ENCODE results near the gene OSBPL3.

The OSBPL3 gene

GRCh38 chr7:24899905-24900304 lies 80.1 kb downstream of the OSBPL3 start:
- no peak for DNase-seq (ENCODE audit: low spot score in 2 of 2)
- Histone ChIP-seq H3K36me3 (replicated peaks) (no peaks in the 10 kb centered on the region), H3K4me3 (no peak overlapping the region), H3K9me3 (no peaks in the 10 kb centered on the region; the same call in 1 of the 2 replicates), H3K4me1 (peaks cover 2% of the 10 kb centered on the region; the same call in 1 of the 2 replicates), H3K27me3 (ENCODE audit: low read depth) (no peaks in the 10 kb centered on the region)
- in situ Hi-C loops (cut with MboI; ENCODE audit: low sequenced_read_pairs) = no loop called here

GRCh38 chr7:24899161-24899560 lies 80.8 kb downstream of the OSBPL3 start:
- in situ Hi-C loops (cut with MboI; ENCODE audit: low sequenced_read_pairs) = no loop called here
- no peak for DNase-seq (ENCODE audit: low spot score in 2 of 2)
- H3K9me3 ChIP-seq = no peaks in the 10 kb centered on the region; the same call in 1 of the 2 replicates
- peaks cover 5% of the 10 kb centered on the region; the same call in 1 of the 2 replicates for H3K4me1 ChIP-seq
- no peak overlapping the region for H3K4me3 ChIP-seq
- no peaks in the 10 kb centered on the region for H3K27me3 ChIP-seq (ENCODE audit: low read depth)
- H3K36me3 ChIP-seq (replicated peaks) = no peaks in the 10 kb centered on the region

GRCh38 chr7:24898691-24899090 lies 81.3 kb downstream of the OSBPL3 start:
- in situ Hi-C loops (cut with MboI; ENCODE audit: low sequenced_read_pairs) = no loop called here
- H3K36me3 ChIP-seq (replicated peaks) = no peaks in the 10 kb centered on the region
- H3K4me1 ChIP-seq = peaks cover 5% of the 10 kb centered on the region; the same call in 1 of the 2 replicates
- H3K4me3 ChIP-seq = no peak overlapping the region
- no peaks in the 10 kb centered on the region for H3K27me3 ChIP-seq (ENCODE audit: low read depth)
- no peaks in the 10 kb centered on the region; the same call in 1 of the 2 replicates for H3K9me3 ChIP-seq
- DNase-seq (ENCODE audit: low spot score in 2 of 2) = no peak

GRCh38 chr7:24896031-24896501 lies 83.9 kb downstream of the OSBPL3 start:
- in situ Hi-C loops (cut with MboI; ENCODE audit: low sequenced_read_pairs) = no loop called here
- Histone ChIP-seq H3K4me3 (no peak overlapping the region), H3K27me3 (ENCODE audit: low read depth) (no peaks in the 10 kb centered on the region), H3K36me3 (replicated peaks) (no peaks in the 10 kb centered on the region), H3K4me1 (peaks cover 5% of the 10 kb centered on the region; the same call in 1 of the 2 replicates), H3K9me3 (no peaks in the 10 kb centered on the region; the same call in 1 of the 2 replicates)
- no peak for DNase-seq (ENCODE audit: low spot score in 2 of 2)

GRCh38 chr7:24894429-24895221 lies 85.4 kb downstream of the OSBPL3 start:
- DNase-seq (ENCODE audit: low spot score in 2 of 2) = peak in 1 of 2 experiments; percentile 28
- Histone ChIP-seq H3K4me3 (no peak overlapping the region), H3K9me3 (no peaks in the 10 kb centered on the region; the same call in 1 of the 2 replicates), H3K27me3 (ENCODE audit: low read depth) (no peaks in the 10 kb centered on the region), H3K36me3 (replicated peaks) (no peaks in the 10 kb centered on the region), H3K4me1 (0 out of 2 replicates have a peak, but pooled peaks cover 5% of the 10 kb centered on the region)
- in situ Hi-C loops (cut with MboI; ENCODE audit: low sequenced_read_pairs) = no loop called here

GRCh38 chr7:24891311-24891735 lies 88.7 kb downstream of the OSBPL3 start:
- Histone ChIP-seq H3K4me1 (0 out of 2 replicates have a peak, but pooled peaks cover 5% of the 10 kb centered on the region), H3K27me3 (ENCODE audit: low read depth) (no peaks in the 10 kb centered on the region), H3K36me3 (replicated peaks) (no peaks in the 10 kb centered on the region), H3K9me3 (no peaks in the 10 kb centered on the region; the same call in 1 of the 2 replicates), H3K4me3 (no peak overlapping the region)
- DNase-seq (ENCODE audit: low spot score in 2 of 2) = no peak
- in situ Hi-C loops (cut with MboI; ENCODE audit: low sequenced_read_pairs) = no loop called here

- Histone ChIP-seq H3K27me3 (ENCODE audit: low read depth) (no peaks in the 10 kb centered on the region), H3K9me3 (no peaks in the 10 kb centered on the region), H3K4me1 (no peaks in the 10 kb centered on the region), H3K36me3 (replicated peaks) (no peaks in the 10 kb centered on the region), H3K4me3 (no peak overlapping the region)
- no peak for DNase-seq (ENCODE audit: low spot score in 2 of 2)
- in situ Hi-C loops (cut with MboI; ENCODE audit: low sequenced_read_pairs) = no loop called here
Observed at GRCh38 chr7:24889611-24890010, 90.4 kb downstream of the OSBPL3 start.

- no peaks in the 10 kb centered on the region for H3K4me1 ChIP-seq
- no peak overlapping the region for H3K4me3 ChIP-seq
- no peaks in the 10 kb centered on the region for H3K36me3 ChIP-seq (replicated peaks)
- no peaks in the 10 kb centered on the region for H3K9me3 ChIP-seq
- no peaks in the 10 kb centered on the region for H3K27me3 ChIP-seq (ENCODE audit: low read depth)
- in situ Hi-C loops (cut with MboI; ENCODE audit: low sequenced_read_pairs) = no loop called here
- no peak for DNase-seq (ENCODE audit: low spot score in 2 of 2)
Observed at GRCh38 chr7:24888653-24889052, 91.3 kb downstream of the OSBPL3 start.

- H3K36me3 ChIP-seq (replicated peaks) = no peaks in the 10 kb centered on the region
- in situ Hi-C loops (cut with MboI; ENCODE audit: low sequenced_read_pairs) = no loop called here
- no peaks in the 10 kb centered on the region for H3K9me3 ChIP-seq
- no peak for DNase-seq (ENCODE audit: low spot score in 2 of 2)
- no peaks in the 10 kb centered on the region for H3K27me3 ChIP-seq (ENCODE audit: low read depth)
- peaks cover 5% of the 10 kb centered on the region; the same call in 1 of the 2 replicates for H3K4me1 ChIP-seq
- H3K4me3 ChIP-seq = no peak overlapping the region
Observed at GRCh38 chr7:24885716-24886115, 94.3 kb downstream of the OSBPL3 start.

- in situ Hi-C loops (cut with MboI; ENCODE audit: low sequenced_read_pairs) = no loop called here
- H3K9me3 ChIP-seq = no peaks in the 10 kb centered on the region
- no peaks in the 10 kb centered on the region for H3K36me3 ChIP-seq (replicated peaks)
- H3K4me1 ChIP-seq = peaks cover 5% of the 10 kb centered on the region; the same call in 1 of the 2 replicates
- H3K27me3 ChIP-seq (ENCODE audit: low read depth) = no peaks in the 10 kb centered on the region
- H3K4me3 ChIP-seq = no peak overlapping the region
- DNase-seq (ENCODE audit: low spot score in 2 of 2) = no peak
Observed at GRCh38 chr7:24885305-24885704, 94.7 kb downstream of the OSBPL3 start.

- in situ Hi-C loops (cut with MboI; ENCODE audit: low sequenced_read_pairs) = no loop called here
- no peak for DNase-seq (ENCODE audit: low spot score in 2 of 2)
- H3K4me1 ChIP-seq = peaks cover 5% of the 10 kb centered on the region; the same call in 1 of the 2 replicates
- H3K9me3 ChIP-seq = no peaks in the 10 kb centered on the region
- H3K4me3 ChIP-seq = no peak overlapping the region
- no peaks in the 10 kb centered on the region for H3K27me3 ChIP-seq (ENCODE audit: low read depth)
- no peaks in the 10 kb centered on the region for H3K36me3 ChIP-seq (replicated peaks)
Observed at GRCh38 chr7:24884401-24884800, 95.6 kb downstream of the OSBPL3 start.

- DNase-seq (ENCODE audit: low spot score in 2 of 2) = no peak
- H3K36me3 ChIP-seq (replicated peaks) = no peaks in the 10 kb centered on the region
- no peak overlapping the region for H3K4me3 ChIP-seq
- H3K4me1 ChIP-seq = peaks cover 11% of the 10 kb centered on the region
- H3K27me3 ChIP-seq (ENCODE audit: low read depth) = no peaks in the 10 kb centered on the region
- in situ Hi-C loops (cut with MboI; ENCODE audit: low sequenced_read_pairs) = no loop called here
- no peaks in the 10 kb centered on the region for H3K9me3 ChIP-seq
Observed at GRCh38 chr7:24883622-24884013, 96.4 kb downstream of the OSBPL3 start.

GRCh38 chr7:24882989-24883621 lies 96.9 kb downstream of the OSBPL3 start:
- Histone ChIP-seq H3K4me3 (no peak overlapping the region), H3K27me3 (ENCODE audit: low read depth) (no peaks in the 10 kb centered on the region), H3K4me1 (peaks cover 16% of the 10 kb centered on the region), H3K9me3 (no peaks in the 10 kb centered on the region), H3K36me3 (replicated peaks) (no peaks in the 10 kb centered on the region)
- in situ Hi-C loops (cut with MboI; ENCODE audit: low sequenced_read_pairs) = no loop called here
- no peak for DNase-seq (ENCODE audit: low spot score in 2 of 2)

- in situ Hi-C loops (cut with MboI; ENCODE audit: low sequenced_read_pairs) = no loop called here
- Histone ChIP-seq H3K4me1 (peaks cover 24% of the 10 kb centered on the region), H3K9me3 (no peaks in the 10 kb centered on the region), H3K27me3 (ENCODE audit: low read depth) (no peaks in the 10 kb centered on the region), H3K36me3 (replicated peaks) (no peaks in the 10 kb centered on the region), H3K4me3 (no peak overlapping the region)
- DNase-seq (ENCODE audit: low spot score in 2 of 2) = no peak
Observed at GRCh38 chr7:24881623-24882022, 98.4 kb downstream of the OSBPL3 start.

All from HAP-1 (cell line).